ENCODE measurements around the gene SPDYE4. TPM values are rescaled to one million over a fixed set of nuclear protein-coding genes. Genes with fewer than 3 reads are reported as not detected.

SPDYE4 gene
- polyA plus RNA-seq, 1 experiment = not detected

DNA sequence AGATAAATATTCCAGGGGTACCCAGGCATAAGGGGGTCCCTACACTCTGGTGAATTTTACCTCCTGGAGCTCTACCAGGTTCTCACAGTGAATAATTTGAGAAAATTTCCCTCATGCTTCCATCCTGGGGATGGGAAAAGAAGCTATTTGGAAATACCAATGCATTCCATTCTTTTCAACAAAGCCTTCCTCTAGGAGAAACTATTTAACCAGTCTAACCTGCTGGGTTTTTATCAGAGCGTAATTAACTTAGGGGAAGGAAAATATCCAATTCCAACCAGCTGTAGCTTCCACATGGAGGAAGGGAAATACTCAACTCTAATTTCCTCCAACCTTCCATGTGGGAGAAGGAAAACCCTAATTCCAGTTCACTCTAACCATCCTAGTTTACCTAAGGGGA lies 23.8 kb upstream of the SPDYE4 start:
- ChIA-PET POLR2A (no interaction called here), CTCF (interaction anchor here (1.0 to 2.4 kb wide), 2 partner anchors 12 to 37 kb away, joined by 3 to 8 read pairs; no protein-coding TSS in a partner anchor)
- TF ChIP-seq, protein P1, sequence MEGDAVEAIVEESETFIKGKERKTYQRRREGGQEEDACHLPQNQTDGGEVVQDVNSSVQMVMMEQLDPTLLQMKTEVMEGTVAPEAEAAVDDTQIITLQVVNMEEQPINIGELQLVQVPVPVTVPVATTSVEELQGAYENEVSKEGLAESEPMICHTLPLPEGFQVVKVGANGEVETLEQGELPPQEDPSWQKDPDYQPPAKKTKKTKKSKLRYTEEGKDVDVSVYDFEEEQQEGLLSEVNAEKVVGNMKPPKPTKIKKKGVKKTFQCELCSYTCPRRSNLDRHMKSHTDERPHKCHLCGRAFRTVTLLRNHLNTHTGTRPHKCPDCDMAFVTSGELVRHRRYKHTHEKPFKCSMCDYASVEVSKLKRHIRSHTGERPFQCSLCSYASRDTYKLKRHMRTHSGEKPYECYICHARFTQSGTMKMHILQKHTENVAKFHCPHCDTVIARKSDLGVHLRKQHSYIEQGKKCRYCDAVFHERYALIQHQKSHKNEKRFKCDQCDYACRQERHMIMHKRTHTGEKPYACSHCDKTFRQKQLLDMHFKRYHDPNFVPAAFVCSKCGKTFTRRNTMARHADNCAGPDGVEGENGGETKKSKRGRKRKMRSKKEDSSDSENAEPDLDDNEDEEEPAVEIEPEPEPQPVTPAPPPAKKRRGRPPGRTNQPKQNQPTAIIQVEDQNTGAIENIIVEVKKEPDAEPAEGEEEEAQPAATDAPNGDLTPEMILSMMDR (IDR thresholded peaks at IDR 0.05; ENCODE audit: insufficient read depth, low read depth, low read length) = no peak
- Histone ChIP-seq H3K4me3 (ENCODE audit: low read depth, low read length) (no peak overlapping the region), H3K36me3 (ENCODE audit: control insufficient read depth, insufficient read depth, low read length) (no peaks in the 10 kb centered on the region), H3K27me3 (ENCODE audit: control insufficient read depth, insufficient read depth, low read length) (no peaks in the 10 kb centered on the region)
- no peak for DNase-seq (ENCODE audit: low read depth)

DNA sequence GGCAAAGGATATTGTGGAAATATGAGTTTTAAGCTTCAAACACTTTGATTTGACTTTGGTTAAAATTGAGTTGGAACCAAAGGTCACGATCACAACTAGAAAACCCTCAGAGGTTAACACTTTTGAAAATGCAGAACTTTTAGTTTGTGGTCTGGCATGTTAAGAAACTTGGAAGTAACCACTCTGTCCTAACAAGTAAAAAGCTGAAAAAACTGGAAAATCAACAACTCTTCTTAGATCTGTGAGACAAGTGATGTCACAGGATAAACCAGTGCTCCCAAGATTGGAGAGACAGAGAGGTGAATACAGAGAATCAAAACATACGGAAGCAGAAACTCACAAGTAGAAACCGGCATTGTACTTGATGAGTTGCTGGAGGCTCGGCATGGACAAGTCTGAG lies 23.4 kb upstream of the SPDYE4 start:
- no peak for DNase-seq (ENCODE audit: low read depth)
- POLR2A ChIA-PET = no interaction called here
- TF ChIP-seq, protein P1 (IDR thresholded peaks at IDR 0.05; ENCODE audit: insufficient read depth, low read depth, low read length) = no peak
- Histone ChIP-seq H3K27me3 (ENCODE audit: control insufficient read depth, insufficient read depth, low read length) (no peaks in the 10 kb centered on the region; the same call in 1 of the 2 replicates), H3K4me3 (ENCODE audit: low read depth, low read length) (no peak overlapping the region), H3K36me3 (ENCODE audit: control insufficient read depth, insufficient read depth, low read length) (no peaks in the 10 kb centered on the region)
- CTCF ChIA-PET = interaction anchor here (1.0 to 2.4 kb wide), 2 partner anchors 13 to 36 kb away, joined by 3 to 8 read pairs; no protein-coding TSS in a partner anchor

DNA sequence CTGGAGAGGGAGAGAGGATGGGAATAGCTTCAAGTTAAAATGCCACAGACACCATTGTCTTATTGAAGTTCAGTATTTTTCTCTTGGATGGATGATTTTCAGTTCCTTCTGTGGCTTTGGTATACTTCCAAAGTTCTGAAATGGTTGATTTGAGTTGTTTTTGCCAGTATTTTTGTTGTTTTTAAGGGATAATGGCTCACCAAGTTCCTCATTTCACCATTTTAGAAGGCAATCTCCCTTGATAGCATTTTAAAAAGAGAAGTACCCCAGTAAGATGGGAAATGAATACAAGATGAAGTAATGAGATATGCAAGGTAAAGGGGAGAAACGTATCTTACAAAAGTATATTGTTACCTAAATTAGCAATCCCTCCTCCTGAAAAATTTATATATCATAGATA lies 18.5 kb upstream of the SPDYE4 start:
- ChIA-PET CTCF (interaction anchor here (1.8 kb wide), 1 partner anchor 9 kb away, joined by 13 read pairs; no protein-coding TSS in a partner anchor), POLR2A (no interaction called here)
- H3K4me3 ChIP-seq (ENCODE audit: low read depth, low read length) = no peak overlapping the region
- TF ChIP-seq, protein P1 (IDR thresholded peaks at IDR 0.05; ENCODE audit: insufficient read depth, low read depth, low read length) = no peak
- no peak for DNase-seq (ENCODE audit: low read depth)
- peaks cover 4% of the 10 kb centered on the region; the same call in 1 of the 2 replicates for H3K27me3 ChIP-seq (ENCODE audit: control insufficient read depth, insufficient read depth, low read length)
- H3K36me3 ChIP-seq (ENCODE audit: control insufficient read depth, insufficient read depth, low read length) = no peaks in the 10 kb centered on the region

DNA sequence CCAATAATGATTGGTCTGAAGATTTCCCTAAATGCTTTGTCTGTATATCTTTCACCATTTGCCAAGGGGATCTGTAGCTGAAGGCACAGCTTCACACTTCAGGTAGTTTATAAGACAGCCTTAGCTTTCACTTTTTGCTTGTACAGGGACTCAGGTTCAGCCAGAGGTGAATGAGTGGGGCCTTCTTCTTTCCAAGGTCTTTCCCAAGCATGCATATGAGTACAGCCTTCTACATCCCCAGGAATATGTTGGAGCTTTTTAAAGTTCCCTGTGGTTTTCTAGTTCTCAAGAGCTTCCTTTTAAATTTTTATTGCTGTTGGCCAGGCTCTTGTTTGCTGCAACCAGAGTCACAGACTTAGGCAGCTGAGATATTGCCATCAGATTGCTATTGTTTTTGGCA lies 17.9 kb upstream of the SPDYE4 start:
- TF ChIP-seq, protein P1 (IDR thresholded peaks at IDR 0.05; ENCODE audit: insufficient read depth, low read depth, low read length) = no peak
- ChIA-PET POLR2A (no interaction called here), CTCF (interaction anchor here (1.8 kb wide), 1 partner anchor 10 kb away, joined by 13 read pairs; no protein-coding TSS in a partner anchor)
- no peak for DNase-seq (ENCODE audit: low read depth)
- Histone ChIP-seq H3K27me3 (ENCODE audit: control insufficient read depth, insufficient read depth, low read length) (peaks cover 4% of the 10 kb centered on the region; the same call in 1 of the 2 replicates), H3K36me3 (ENCODE audit: control insufficient read depth, insufficient read depth, low read length) (no peaks in the 10 kb centered on the region), H3K4me3 (ENCODE audit: low read depth, low read length) (no peak overlapping the region)

DNA sequence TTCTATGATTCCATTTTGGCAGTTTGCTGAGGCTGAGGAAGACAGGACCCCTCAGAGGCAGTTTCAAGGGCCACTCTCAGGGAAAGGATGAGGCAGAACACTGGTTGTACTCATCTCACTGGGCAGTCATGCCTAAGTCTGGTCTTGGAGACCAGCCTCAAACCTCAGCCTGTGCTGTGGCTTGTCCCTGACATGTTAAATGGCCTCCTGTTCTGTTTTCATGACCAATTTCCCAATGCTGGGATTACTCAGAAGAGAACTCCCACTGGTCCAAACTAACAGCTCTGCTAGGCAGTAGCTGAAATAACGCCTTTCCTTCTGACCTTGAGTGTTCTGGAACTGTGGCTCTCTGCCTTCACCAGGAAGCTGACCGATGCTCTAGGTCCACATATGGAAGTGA lies 8.4 kb upstream of the SPDYE4 start:
- CTCF ChIA-PET = interaction anchor here (0.6 to 3.2 kb wide), 4 partner anchors 10 to 401 kb away, joined by 3 to 11 read pairs (median 6); no protein-coding TSS in a partner anchor

More for the DNA sequence above, 8.4 kb upstream of the SPDYE4 start:
- DNase-seq (ENCODE audit: low read depth) = no peak
- no peak overlapping the region for H3K4me3 ChIP-seq (ENCODE audit: low read depth, low read length)
- H3K36me3 ChIP-seq (ENCODE audit: control insufficient read depth, insufficient read depth, low read length) = no peaks in the 10 kb centered on the region
- no peaks in the 10 kb centered on the region for H3K27me3 ChIP-seq (ENCODE audit: control insufficient read depth, insufficient read depth, low read length)
- POLR2A ChIA-PET = no interaction called here
- TF ChIP-seq, protein P1 (IDR thresholded peaks at IDR 0.05; ENCODE audit: insufficient read depth, low read depth, low read length) = no peak

Measured in BJ (cell line).